ENCODE data around the gene TAF1D.
"Not testable (repeated sequence)": the region's sequence is repeated elsewhere in the genome, so short reads cannot be mapped to it uniquely, and the experiment has no call there.

TAF1D gene

GRCh38 chr11:93741094-93741881 is at the start of gene TAF1D, which contains the start of gene C11orf54:
TAF1D (minus strand) TSS chr11:93741495; CDS start chr11:93739304, 2,191 bp downstream.
C11orf54 (plus strand) TSS chr11:93741672; CDS start chr11:93747394, 5,722 bp downstream.
- peak; percentile 92 for DNase-seq (ENCODE audit: low read depth)
- peak within 1 kb of the TSS; percentile 93 for H3K4me3 ChIP-seq (ENCODE audit: low read depth, low read length)

- DNase-seq (ENCODE audit: low read depth): no peak
- peak overlapping the region; percentile 97 for H3K4me3 ChIP-seq (ENCODE audit: low read depth, low read length)
Measured at GRCh38 chr11:93784935-93785360, 43.7 kb upstream of the TAF1D start.

- H3K4me3 ChIP-seq (ENCODE audit: low read depth, low read length): peak within 1 kb of the TSS; percentile 97
- peak; percentile 74 for DNase-seq (ENCODE audit: low read depth)
Measured at GRCh38 chr11:93784145-93784934, 43.0 kb upstream of the TAF1D start, which contains the start of gene MED17. MED17 (plus strand) TSS chr11:93784282; CDS start chr11:93784514, 232 bp downstream.

GRCh38 chr11:93783765-93784144 is 42.5 kb upstream of the TAF1D start:
- no peak for DNase-seq (ENCODE audit: low read depth)
- peak overlapping the region; percentile 97 for H3K4me3 ChIP-seq (ENCODE audit: low read depth, low read length)

GRCh38 chr11:93783362-93783761 is 42.1 kb upstream of the TAF1D start:
- H3K4me3 ChIP-seq (ENCODE audit: low read depth, low read length): peak overlapping the region; percentile 97
- no peak for DNase-seq (ENCODE audit: low read depth)

GRCh38 chr11:93775289-93775688 is 34.0 kb upstream of the TAF1D start:
- no peak overlapping the region for H3K4me3 ChIP-seq (ENCODE audit: low read depth, low read length)
- no peak for DNase-seq (ENCODE audit: low read depth)

GRCh38 chr11:93774560-93774959 is 33.3 kb upstream of the TAF1D start:
- not testable (repeated sequence) for DNase-seq (ENCODE audit: low read depth); H3K4me3 ChIP-seq (ENCODE audit: low read depth, low read length)

- DNase-seq (ENCODE audit: low read depth): no peak
- no peak overlapping the region for H3K4me3 ChIP-seq (ENCODE audit: low read depth, low read length)
Measured at GRCh38 chr11:93773601-93774200, 32.4 kb upstream of the TAF1D start.

GRCh38 chr11:93773045-93773477 is 31.8 kb upstream of the TAF1D start:
- H3K4me3 ChIP-seq (ENCODE audit: low read depth, low read length): no peak overlapping the region
- no peak for DNase-seq (ENCODE audit: low read depth)

GRCh38 chr11:93772123-93772522 is 30.8 kb upstream of the TAF1D start:
- no peak overlapping the region for H3K4me3 ChIP-seq (ENCODE audit: low read depth, low read length)
- DNase-seq (ENCODE audit: low read depth): no peak

- DNase-seq (ENCODE audit: low read depth): no peak
- no peak overlapping the region for H3K4me3 ChIP-seq (ENCODE audit: low read depth, low read length)
Measured at GRCh38 chr11:93770160-93770559, 28.9 kb upstream of the TAF1D start.

- no peak for DNase-seq (ENCODE audit: low read depth)
Measured at GRCh38 chr11:93767018-93767417, 25.7 kb upstream of the TAF1D start.

GRCh38 chr11:93766504-93766903 is 25.2 kb upstream of the TAF1D start:
- no peak for DNase-seq (ENCODE audit: low read depth)
- H3K4me3 ChIP-seq (ENCODE audit: low read depth, low read length): no peak overlapping the region

More at GRCh38 chr11:93767018-93767417, 25.7 kb upstream of the TAF1D start:
- H3K4me3 ChIP-seq (ENCODE audit: low read depth, low read length): no peak overlapping the region

GRCh38 chr11:93765551-93765950 is 24.3 kb upstream of the TAF1D start:
- DNase-seq (ENCODE audit: low read depth): no peak
- no peak overlapping the region for H3K4me3 ChIP-seq (ENCODE audit: low read depth, low read length)

- DNase-seq (ENCODE audit: low read depth): no peak
- H3K4me3 ChIP-seq (ENCODE audit: low read depth, low read length): no peak overlapping the region
Measured at GRCh38 chr11:93761910-93762309, 20.6 kb upstream of the TAF1D start.

- DNase-seq (ENCODE audit: low read depth); H3K4me3 ChIP-seq (ENCODE audit: low read depth, low read length): not testable (repeated sequence)
Measured at GRCh38 chr11:93759123-93759522, 17.8 kb upstream of the TAF1D start.

GRCh38 chr11:93757924-93758865 is 16.9 kb upstream of the TAF1D start:
- DNase-seq (ENCODE audit: low read depth): no peak
- H3K4me3 ChIP-seq (ENCODE audit: low read depth, low read length): no peak overlapping the region

- no peak for DNase-seq (ENCODE audit: low read depth)
- H3K4me3 ChIP-seq (ENCODE audit: low read depth, low read length): no peak overlapping the region
Measured at GRCh38 chr11:93757301-93757700, 16.0 kb upstream of the TAF1D start.

GRCh38 chr11:93756748-93757147 is 15.5 kb upstream of the TAF1D start:
- no peak overlapping the region for H3K4me3 ChIP-seq (ENCODE audit: low read depth, low read length)
- no peak for DNase-seq (ENCODE audit: low read depth)

Measured in skeletal muscle cell (primary cell).